ENCODE data around the gene SEMA7A.

Gene SEMA7A

DNA sequence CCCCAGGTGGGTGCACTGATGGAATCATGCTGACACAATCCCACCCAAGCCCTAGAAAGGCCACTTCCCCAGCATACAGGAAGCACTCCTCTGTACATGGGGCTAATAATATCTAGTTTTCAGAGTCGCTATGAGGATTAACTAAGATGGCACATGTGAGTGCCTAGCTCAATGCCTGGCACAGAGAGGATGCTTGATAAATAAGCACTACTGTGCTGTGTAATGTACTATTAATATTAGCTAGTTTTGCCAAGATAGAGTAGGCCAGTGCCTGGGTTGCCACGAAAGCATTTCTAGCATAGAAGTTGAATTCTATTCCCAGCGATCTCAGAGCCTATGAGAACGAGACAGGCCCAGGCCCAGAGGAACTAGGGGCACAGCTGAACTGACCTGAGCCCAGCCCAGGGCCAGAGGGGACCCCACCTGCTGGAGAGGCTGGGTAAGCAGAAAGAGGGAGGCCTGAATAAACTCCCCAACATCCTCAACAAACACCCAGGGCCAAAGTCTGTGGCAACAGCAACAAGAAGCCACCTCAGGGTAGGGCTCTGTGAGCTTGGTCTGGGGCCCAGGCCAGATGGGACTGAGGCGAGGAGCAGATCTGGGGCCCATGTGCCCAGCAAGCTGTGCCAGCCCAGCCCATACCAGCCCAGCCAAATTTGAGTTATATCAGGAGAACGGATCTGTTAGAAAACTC is 7.6 kb upstream of the SEMA7A start:
- no peak for DNase-seq (ENCODE audit: low read depth)
- TF ChIP-seq CTCF (conservative IDR thresholded peaks at IDR 0.05; ENCODE audit: low read length), result no peak
- no peak overlapping the region for H3K4me3 ChIP-seq (ENCODE audit: low read length)

DNA sequence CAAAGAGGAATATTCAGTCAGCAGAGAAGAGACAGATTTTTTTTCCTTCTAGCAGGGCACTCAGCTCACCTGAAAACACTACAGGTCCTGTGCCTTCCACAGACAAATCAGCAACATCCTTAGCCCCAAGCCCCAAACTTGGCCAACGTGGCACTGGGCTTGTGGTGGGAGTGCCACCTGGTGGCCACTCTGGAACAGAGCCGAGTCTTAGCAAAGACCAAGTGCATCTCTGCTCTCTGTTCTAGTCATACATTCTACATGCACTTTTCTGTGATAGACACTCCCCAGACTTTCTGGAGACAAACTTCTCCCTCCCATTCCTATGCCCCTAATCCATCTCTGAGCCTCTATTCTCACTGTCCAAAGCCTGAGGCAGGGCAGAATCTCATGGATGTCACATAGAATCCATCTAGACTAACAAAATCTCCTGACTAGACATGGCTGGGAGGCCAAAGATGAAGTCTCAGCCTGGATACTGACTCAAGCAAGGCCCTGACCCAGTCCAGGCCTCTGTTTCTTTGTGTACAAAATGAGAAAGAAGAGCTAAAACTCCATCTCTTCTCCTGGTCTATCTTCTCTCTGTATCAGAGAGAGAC is 5.1 kb upstream of the SEMA7A start:
- no peak overlapping the region for H3K4me3 ChIP-seq (ENCODE audit: low read length)
- peak; percentile 74 for DNase-seq (ENCODE audit: low read depth)
- TF ChIP-seq CTCF (conservative IDR thresholded peaks at IDR 0.05; ENCODE audit: low read length), result peak; percentile 94

DNA sequence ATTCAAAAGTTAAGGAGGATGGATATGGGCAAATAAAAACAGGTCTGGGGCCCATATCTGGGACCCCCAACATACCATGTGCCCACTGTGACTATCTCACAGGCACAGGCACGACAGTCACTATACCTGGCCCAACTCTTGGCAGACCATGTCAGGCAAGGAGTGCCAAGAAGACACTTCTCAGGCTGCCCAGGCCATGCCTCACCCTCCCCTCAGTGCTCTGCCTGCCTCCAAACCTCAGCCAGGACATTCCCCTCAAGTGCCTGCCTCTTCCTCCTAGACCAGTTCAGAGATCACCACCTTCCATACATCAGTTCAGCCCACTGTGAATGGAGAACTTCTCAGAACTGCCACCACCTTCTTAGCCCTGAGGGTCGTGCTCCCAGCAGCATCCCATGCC is 4.4 kb upstream of the SEMA7A start:
- DNase-seq (ENCODE audit: low read depth), result no peak
- no peak overlapping the region for H3K4me3 ChIP-seq (ENCODE audit: low read length)
- no peak for TF ChIP-seq CTCF (conservative IDR thresholded peaks at IDR 0.05; ENCODE audit: low read length)

- TF ChIP-seq CTCF (conservative IDR thresholded peaks at IDR 0.05; ENCODE audit: low read length), result no peak
- DNase-seq (ENCODE audit: low read depth), result peak; percentile 28
These were observed 742 bp upstream of the SEMA7A start for GRCh38 chr15:74434263-74435136.

DNA sequence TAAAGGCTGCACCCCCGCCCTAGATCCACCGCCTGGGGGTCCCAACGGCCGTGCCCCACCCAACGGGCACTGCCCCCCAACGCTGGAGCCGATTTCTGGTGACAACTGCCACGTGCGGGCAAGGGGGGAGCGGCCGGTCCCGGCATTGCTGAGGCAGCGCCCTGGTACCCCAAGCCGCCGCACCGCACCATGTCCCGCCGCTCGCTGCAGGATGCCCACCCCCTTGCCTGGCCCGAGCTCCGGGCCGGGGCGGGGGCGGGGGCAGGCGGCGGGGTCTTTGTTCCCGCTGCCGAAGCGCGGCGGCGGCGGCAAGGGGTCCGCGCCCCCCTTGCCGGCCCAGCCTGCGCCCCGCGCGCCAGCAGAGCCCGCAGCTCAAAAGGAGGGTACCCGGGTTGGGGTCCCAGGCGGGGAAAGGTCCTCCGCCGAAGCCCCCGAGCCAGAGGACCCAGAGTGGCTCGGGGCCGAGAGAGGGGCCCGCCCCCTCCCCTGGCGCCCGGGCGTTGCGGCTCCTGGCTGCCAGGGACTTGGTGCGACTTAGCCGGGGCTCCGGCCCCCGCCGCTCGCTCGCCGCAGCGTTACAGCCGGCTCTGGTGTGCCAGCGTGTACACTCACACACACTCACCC is 678 bp downstream of the SEMA7A start:
- DNase-seq (ENCODE audit: low read depth), result peak; percentile 30
- no peak for TF ChIP-seq CTCF (conservative IDR thresholded peaks at IDR 0.05; ENCODE audit: low read length)

More at GRCh38 chr15:74434263-74435136, 742 bp upstream of the SEMA7A start:
- peak overlapping the region; percentile 77 for H3K4me3 ChIP-seq (ENCODE audit: low read length)

DNA sequence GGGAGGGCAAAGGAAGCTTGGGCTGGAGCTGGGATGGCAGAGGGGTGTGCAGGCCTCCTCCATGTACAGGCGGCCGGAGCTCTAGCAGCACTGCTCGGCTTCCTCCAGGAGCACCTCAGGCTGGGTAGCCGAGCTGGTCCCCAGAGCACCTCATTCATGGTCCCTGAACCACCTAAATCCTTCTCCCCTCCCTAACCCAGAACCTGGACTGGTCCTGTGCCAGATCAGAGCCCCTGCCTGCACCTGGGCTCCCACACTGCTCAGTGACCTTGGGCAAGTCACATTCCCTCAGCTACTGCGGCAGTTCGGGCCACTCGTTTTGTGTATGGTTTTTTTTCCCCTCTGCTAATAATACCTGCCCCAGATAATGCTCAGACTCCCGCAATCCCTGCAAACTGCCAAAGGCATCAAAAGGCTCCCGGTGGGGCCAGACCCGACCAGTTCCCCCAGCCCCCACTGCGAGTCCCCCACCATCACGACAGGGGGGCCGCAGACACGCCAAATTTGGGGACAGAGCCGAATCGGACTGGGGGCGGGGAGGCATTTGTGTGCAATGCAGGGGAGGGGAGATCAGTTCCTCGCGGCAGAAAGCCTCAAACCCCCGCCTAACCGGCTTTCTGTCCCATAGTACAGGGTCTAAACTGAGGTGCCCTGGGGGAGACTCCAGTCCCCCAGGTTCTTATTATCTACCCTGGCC is 1.3 kb downstream of the SEMA7A start:
- DNase-seq (ENCODE audit: low read depth), result no peak
- no peak for TF ChIP-seq CTCF (conservative IDR thresholded peaks at IDR 0.05; ENCODE audit: low read length)
- H3K4me3 ChIP-seq (ENCODE audit: low read length), result peak overlapping the region; percentile 77

More for the DNA sequence above, 678 bp downstream of the SEMA7A start:
- H3K4me3 ChIP-seq (ENCODE audit: low read length), result peak overlapping the region; percentile 77
